GM19238 (cell line): ENCODE measurements around the gene MRRF.

Experiments used
- DNase-seq: peaks from one replicate; pipeline ENCODE4 v3.0.0; 2011; ENCODE audit warnings: low spot score; ENCODE audit not compliant: insufficient read length

The MRRF gene

DNA sequence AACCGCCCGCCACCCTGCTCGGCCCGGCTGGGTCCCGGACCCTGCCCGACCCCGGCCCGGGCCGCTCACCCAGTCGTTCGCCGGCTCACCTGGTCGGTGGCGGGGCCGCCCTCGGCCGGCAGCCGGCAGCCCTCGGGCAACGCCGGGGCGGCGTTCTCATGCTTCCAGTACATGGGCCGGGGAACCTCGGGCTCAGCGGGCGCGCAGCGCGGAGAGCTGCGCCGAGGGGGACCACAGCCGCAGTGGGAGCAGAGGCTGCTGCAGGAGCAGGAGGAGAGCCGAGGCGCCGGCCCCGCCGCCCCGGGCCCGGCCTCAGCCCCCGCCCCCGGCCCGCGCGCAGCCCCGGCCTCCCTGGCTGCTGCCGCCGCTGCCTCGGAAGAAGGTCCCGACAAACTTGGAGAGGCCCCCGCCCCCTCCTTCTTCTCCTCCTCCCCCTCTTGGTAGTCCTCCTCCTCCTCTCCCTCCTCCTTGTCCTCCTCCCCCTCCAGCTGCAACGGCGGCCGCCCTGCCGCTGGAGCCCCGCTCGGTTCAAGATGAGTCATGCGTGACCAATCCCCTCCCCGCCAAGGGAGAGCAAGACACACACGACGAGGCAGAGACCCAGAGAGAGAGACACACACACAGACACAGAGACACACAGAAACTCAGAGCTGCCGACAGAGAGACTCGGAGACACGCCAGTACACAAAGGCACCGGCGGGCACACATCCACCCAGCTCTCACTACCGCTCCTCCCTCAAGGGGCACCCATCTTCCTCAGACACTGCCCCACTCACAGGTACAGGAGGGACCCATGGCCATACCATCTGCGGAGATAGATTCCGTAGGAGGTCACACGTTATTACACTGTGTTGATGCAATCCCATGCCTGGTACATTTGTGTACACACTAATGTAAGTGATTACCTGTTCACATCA is 35.9 kb upstream of the MRRF start, which contains the start of gene LHX6:
Gene LHX6, minus strand, starts transcription at position 390 of the 917 bp plus-strand sequence. Its CDS starts 217 bp downstream, at position 173.
- DNase-seq, result no peak

DNA sequence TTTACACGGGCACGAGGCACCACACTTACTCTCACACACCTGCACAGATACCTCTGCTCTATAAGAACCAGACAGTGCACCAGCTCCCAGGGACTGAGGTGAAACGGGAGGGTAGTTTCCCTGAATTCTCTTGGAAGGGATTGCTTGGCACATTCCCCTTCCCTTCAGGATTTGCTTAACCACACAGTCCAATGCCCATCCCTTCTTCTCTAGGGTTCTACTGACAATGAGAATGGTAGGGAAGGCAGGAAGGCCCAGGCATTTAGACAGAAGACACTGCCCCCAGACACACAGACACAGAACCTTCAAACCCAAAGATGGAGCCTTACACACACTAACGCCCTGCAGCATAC is 35.2 kb upstream of the MRRF start:
- DNase-seq, result no peak

DNA sequence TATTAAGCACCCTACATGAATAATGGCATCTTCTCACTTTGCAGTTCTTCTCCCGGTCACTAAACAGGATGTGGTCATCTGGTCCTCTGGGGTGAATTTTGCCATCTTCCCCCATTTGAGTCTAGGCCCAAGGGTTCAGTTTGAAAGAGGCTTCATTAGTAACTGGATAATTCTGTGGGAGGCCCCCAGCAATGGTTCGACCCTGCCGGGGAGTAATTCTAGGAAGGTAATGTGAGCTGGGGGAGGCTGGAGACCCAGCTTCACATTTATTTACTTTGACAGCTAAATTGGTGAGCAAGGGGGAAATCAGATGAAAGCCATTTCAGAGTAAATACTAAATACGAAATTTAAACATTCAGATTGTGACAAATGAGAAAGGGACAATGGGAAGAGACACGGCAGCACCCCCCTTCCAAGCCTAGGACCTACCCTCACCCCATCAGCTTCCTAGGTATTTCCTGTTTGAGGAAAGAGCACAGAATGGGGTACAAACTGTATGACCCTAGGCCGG is 31.8 kb upstream of the MRRF start:
- DNase-seq, result no peak

- no peak for DNase-seq
These were observed 30.5 kb upstream of the MRRF start for GRCh38 chr9:122234022-122234748.

DNA sequence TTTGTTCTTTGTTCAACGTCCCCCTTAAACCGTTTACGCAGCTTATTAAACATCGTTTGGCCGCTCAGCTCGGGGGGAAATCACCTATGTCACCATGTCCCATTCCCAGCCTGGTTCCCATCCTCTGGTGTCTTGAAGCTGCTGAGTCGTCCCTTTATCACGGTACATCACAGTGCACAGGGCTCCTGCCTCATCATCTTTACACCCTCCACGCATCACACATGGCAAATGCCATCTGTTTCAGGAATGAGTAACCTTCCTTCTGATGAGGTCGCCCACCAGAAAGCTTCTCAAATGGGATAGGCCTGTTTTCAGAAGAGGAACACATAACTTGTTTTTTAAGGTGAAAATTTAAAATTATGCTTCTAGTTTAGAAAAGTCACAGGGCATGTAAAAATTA is 28.0 kb upstream of the MRRF start:
- DNase-seq, result no peak

- no peak for DNase-seq
These were observed 25.0 kb upstream of the MRRF start for GRCh38 chr9:122239722-122240121.

- no peak for DNase-seq
These were observed 20.3 kb upstream of the MRRF start for GRCh38 chr9:122244349-122244748.

- no peak for DNase-seq
These were observed 18.0 kb upstream of the MRRF start for GRCh38 chr9:122246666-122247065.

DNA sequence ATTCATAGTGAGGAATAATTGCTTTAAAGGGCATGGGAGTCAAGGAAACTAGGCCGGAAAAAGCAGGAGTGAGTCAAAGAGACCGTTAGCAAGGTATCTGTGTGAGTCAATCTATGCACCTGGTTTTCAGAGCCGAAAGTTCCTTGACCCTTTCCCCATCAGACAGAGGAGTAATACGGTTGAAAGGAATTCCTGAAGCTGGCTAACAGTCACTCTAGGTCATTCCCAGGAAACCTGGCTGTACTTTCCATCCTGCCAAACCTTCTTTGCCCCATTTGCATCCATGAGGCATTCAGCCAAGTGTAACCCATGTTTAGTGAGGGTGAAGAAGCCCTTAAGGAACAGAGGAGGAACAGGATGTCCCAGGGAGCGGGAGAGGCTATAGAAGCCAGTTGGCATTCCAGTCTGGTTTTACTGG is 16.2 kb upstream of the MRRF start:
- no peak for DNase-seq

DNA sequence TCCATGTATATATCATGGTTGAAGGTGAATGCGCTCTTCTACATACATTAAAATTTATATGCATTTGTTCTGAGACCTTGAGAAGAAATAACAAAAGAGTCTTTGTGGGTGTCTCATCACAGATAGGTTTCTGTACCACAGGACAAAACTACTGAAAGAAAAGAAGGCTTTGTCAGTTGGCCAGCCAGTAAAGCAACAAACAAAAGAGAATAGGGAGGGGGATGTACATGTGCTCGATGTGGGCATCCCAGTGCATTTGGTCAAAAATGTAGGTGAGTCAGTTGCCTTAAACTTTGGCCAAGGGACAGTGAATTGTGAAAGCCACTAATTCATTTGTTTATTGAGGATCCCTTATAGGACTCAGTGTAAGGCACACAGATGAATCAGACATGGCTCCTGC is 13.3 kb upstream of the MRRF start:
- DNase-seq, result no peak

GRCh38 chr9:122252796-122253195 is 11.9 kb upstream of the MRRF start:
- no peak for DNase-seq

GRCh38 chr9:122254761-122255160 is 9.9 kb upstream of the MRRF start:
- no peak for DNase-seq

GRCh38 chr9:122256206-122256605 is 8.5 kb upstream of the MRRF start:
- DNase-seq, result no peak

- DNase-seq, result no peak
These were observed 5.7 kb upstream of the MRRF start for GRCh38 chr9:122258886-122259415.

DNA sequence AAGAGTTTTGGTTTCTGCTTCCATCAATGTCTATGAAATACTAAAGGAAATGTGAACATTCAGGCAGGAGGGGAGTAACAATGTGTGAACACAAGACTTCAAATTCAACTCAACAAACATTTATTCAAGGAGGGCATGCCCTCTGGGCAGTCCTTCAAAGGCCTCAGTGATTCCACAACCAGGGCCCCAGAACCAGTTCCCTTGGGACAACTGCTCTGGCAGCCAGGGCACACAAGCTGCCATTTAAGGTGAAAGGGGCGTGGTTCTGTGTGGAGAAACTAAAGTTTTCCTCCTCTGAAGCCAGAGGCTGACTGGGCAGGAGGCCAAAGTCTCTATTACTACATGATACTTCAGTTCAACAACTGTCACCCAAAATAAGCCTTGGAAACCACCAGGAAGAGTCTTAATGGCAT is 3.2 kb upstream of the MRRF start:
- DNase-seq, result no peak

- no peak for DNase-seq
These were observed 2.6 kb upstream of the MRRF start for GRCh38 chr9:122262073-122262472.

DNA sequence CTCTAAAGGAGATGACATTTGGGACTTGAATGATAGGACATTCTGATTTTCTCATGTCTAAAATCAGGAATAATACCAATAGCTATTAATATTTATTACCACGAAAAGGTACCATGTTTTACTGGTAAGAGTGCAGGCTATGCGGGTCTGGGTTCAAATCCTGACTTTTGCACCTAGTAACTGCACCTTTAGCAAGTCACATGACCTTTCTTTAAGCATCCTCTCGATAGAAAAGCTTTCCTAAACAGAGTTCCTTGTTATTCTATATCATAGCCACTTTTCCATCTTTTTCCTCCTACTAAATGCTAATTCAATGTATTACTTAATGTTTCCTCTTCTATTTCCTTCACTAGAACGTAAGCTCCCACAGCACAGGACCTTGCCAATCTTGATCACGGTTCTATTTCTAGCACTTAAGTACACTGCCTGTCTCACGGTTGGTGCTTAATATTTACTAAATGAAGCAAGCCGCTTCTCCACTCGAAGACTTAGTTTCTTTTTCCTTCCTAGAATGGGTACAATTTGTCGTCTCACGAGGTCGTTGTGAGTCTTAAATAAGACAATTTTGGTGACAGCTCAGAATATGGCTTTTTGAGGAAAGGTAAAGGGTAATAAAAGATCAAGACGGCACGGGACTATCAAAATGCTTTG is 858 bp upstream of the MRRF start:
- no peak for DNase-seq

DNA sequence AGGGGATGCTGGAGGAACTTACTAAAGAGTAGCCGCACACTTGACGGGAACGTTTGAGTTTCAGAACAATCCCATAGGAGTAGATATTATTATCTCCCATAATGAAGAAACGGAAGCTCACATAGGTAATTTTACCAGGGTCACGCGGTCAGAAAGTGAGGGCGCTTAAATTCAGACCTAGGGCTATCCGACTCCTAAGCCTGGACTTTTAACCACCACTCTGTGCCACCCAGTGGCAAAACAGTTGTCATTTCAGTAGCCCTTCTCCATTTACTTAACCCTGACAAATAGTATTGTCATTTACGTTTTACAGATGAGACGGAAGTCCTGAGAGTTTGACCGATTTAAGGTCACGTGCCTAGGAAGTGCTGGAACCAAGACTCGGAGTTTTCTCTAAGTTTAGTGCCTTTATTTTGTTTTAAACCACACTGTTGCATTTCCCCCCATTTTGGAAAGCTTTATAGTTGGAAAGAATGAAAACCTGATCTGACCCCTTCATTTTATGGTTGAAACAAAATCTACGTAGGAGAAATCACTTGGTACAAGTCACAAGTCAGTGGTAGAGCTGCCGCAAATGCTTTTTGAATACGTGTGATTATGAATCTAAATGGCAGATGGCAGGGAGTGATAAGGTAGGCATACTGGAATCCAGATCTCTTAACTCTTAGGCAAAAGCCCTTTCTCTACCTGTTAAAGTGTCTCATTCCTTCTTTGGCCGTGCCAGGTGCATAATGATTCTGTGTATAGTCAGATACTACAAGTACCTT is 650 bp downstream of the MRRF start:
- peak; percentile 5 for DNase-seq

- no peak for DNase-seq
These were observed 3.5 kb downstream of the MRRF start for GRCh38 chr9:122268041-122268814.

DNA sequence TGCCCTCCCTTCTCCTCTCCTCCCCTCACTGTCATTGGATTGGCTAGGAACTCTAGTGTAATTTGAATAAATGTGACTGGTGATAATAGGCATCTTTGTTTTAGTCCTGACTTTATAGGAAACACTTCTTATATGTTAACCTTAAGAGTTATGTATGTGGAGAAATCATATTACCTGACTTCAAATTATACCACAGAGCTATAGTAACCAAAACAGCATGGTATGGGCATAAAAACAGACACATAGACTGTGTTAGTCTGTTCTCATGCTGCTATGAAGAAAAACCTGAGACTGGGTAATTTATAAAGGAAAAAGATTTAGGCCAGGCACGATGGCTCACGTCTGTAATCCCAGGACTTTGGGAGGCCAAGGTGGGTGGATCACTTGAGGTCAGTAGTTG is 9.4 kb downstream of the MRRF start:
- DNase-seq, result no peak
